Dedifferentiated amniotic fluid mesenchymal stem cell (primary cell): ENCODE data around the gene ZNF521.

Experiments
- DNase-seq: peaks from one replicate; pipeline ENCODE4 v3.0.0-alpha.2; 2016; ENCODE audit errors: extremely low spot score

ZNF521 gene

GRCh38 chr18:25075783-25076182 lies 276.2 kb downstream of the ZNF521 start:
- DNase-seq: peak; percentile 46

- DNase-seq: no peak
These were observed 276.6 kb downstream of the ZNF521 start for GRCh38 chr18:25075331-25075730.

- DNase-seq: no peak
These were observed 277.0 kb downstream of the ZNF521 start for GRCh38 chr18:25074925-25075324.

GRCh38 chr18:25072205-25072604 lies 279.8 kb downstream of the ZNF521 start:
- DNase-seq: no peak

- peak; percentile 62 for DNase-seq
These were observed 284.5 kb downstream of the ZNF521 start for GRCh38 chr18:25067275-25068025.

GRCh38 chr18:25066516-25066915 lies 285.4 kb downstream of the ZNF521 start:
- no peak for DNase-seq

GRCh38 chr18:25062720-25063119 lies 289.2 kb downstream of the ZNF521 start:
- DNase-seq: no peak

GRCh38 chr18:25061395-25061794 lies 290.6 kb downstream of the ZNF521 start:
- no peak for DNase-seq

- DNase-seq: no peak
These were observed 293.4 kb downstream of the ZNF521 start for GRCh38 chr18:25058521-25058920.

- no peak for DNase-seq
These were observed 294.4 kb downstream of the ZNF521 start for GRCh38 chr18:25057491-25058050.

- DNase-seq: no peak
These were observed 295.5 kb downstream of the ZNF521 start for GRCh38 chr18:25056429-25056828.

- DNase-seq: no peak
These were observed 296.9 kb downstream of the ZNF521 start for GRCh38 chr18:25055076-25055475.

- DNase-seq: no peak
These were observed 298.5 kb downstream of the ZNF521 start for GRCh38 chr18:25053466-25053865.

GRCh38 chr18:25052511-25052921 lies 299.4 kb downstream of the ZNF521 start:
- no peak for DNase-seq

GRCh38 chr18:25050605-25051004 lies 301.4 kb downstream of the ZNF521 start:
- no peak for DNase-seq

- no peak for DNase-seq
These were observed 304.0 kb downstream of the ZNF521 start for GRCh38 chr18:25047983-25048382.

- DNase-seq: no peak
These were observed 304.5 kb downstream of the ZNF521 start for GRCh38 chr18:25047421-25047820.

GRCh38 chr18:25044694-25045093 lies 307.3 kb downstream of the ZNF521 start:
- DNase-seq: no peak

- DNase-seq: no peak
These were observed 308.9 kb downstream of the ZNF521 start for GRCh38 chr18:25043104-25043503.

GRCh38 chr18:25042641-25043051 lies 309.3 kb downstream of the ZNF521 start:
- no peak for DNase-seq

- DNase-seq: no peak
These were observed 312.2 kb downstream of the ZNF521 start for GRCh38 chr18:25039781-25040180.

GRCh38 chr18:25038261-25038660 lies 313.7 kb downstream of the ZNF521 start:
- no peak for DNase-seq

GRCh38 chr18:25033747-25034471 lies 318.1 kb downstream of the ZNF521 start:
- no peak for DNase-seq
